Activated naive CD4-positive, alpha-beta T cell (primary cell): ENCODE data around the gene TATDN3.
"Not testable (repeated sequence)": the region's sequence is repeated elsewhere in the genome, so short reads cannot be mapped to it uniquely, and the experiment has no call there.

Experiments used
- DNase-seq, 4 experiments: peaks; one replicate each; lab custom pipeline; 2025; lab: John Stamatoyannopoulos, UW

Gene TATDN3

DNA sequence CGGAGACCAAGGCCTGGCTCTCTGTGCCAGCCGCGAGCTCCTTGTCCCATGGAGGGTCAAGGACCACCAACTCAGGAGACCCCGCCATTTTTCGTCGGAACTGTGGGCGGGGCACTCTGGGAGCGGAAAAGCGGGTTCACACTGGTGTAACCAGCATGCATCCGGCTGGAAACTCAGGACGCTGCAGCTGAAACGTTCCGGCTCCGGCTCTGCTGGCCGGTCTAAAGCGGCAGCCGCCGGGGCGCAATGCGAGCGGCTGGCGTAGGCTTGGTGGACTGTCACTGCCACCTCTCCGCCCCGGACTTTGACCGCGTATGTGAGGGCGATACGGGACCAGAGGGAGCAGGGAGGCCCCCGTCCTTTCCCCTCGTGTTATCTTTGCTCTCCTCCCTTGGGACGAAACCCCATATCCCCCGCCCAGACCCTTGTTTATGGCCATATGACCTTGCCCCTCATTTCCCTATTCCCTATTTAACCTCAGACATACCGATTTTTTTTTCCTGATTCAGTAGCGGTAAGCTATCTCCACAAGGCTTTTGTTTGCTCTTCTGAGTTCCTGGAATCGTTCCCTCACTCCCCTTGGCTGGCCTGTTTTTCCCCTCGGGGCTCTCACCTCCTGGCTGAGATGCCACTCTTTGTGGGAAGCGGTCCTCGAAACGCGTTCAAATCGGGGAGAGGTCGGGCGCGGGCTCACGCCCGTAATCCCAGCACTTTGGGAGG lies at the start of gene TATDN3, which contains the start of gene NSL1:
TSS of gene TATDN3 (plus strand) at position 219 of the 720 bp plus-strand sequence. CDS start at position 247, 28 bp downstream.
TSS of gene NSL1 (minus strand) at position 102 of the 720 bp plus-strand sequence. CDS start at position 88, 14 bp downstream.
- DNase-seq, result peak; percentile 91 to 96 (median 94)

DNA sequence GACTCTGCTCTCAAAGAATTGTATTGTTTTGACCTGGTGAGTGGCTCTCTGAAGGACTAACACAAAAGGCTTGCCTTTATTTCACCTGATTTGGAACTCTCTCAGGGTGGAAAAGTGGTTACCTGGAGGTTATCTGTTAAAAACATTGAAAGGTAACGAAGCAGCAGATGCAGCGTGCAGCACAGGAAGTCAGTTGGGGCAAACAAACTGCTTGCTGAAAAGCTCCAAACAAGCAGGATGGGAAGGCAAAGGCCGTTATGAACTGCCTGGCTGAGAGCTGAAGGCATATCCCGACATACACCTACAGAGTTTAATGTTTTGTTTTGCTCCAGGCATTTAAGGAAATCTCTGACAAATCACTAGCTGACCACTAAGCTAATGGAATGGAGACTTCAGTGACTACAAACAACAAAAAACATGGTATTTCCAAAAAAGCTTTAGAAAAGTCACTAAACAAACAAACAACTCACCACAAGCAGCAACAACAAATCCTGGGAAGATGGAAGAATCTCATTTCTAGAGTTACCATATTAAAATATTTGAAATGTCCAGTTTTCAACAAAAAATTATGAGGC lies 47.7 kb upstream of the TATDN3 start:
- DNase-seq, result no peak

- DNase-seq, result no peak
These were observed 46.4 kb upstream of the TATDN3 start for GRCh38 chr1:212745303-212745702.

GRCh38 chr1:212746546-212746945 lies 45.1 kb upstream of the TATDN3 start:
- no peak for DNase-seq

- DNase-seq, result no peak
These were observed 41.7 kb upstream of the TATDN3 start for GRCh38 chr1:212749821-212750535.

GRCh38 chr1:212752252-212752933 lies 39.3 kb upstream of the TATDN3 start:
- DNase-seq, result no peak

DNA sequence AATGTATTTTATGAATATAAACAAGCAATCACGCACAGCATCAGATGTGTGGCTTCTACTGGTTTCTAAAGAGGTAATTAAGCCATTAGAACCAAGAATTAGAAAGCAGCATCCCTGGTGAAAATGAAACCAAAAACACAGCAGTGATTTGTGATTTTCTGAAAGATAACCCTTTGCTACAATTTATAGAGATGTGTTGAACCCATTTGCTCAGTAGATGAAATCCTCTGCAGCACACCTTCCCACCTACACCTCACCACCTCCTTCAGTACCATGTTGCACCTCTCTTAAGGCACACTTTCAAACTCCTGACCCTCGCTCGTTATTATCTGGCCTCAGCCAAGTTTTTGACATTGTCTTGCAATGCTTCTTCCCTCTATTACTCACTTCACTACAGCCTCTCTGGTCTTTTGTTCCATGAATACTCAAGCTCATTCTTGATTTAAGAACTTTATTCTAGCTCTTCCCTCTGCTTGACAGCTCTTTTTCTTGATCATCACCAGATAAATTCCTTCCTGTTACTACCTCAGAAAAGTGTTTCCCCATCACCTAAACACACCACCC lies 38.7 kb upstream of the TATDN3 start:
- no peak for DNase-seq

DNA sequence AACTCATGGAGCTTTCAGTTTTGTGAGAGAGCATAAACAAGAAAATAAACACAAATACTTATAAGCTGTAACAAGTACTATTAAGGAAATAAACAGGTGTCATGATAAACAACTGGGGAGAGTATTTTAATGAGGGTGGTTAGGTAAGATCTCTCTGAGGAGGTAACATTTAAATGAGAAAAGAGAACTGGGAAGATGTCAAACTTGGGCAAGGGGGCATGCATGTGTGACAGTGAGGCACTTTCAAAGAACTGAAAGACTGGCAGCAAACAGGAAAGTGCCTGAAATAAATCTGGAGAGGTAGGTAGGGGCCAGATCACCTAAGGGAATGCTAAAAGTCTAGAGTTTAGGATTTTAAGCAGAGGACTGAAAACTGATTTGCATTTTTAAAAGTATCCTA lies 37.9 kb upstream of the TATDN3 start:
- DNase-seq, result no peak

GRCh38 chr1:212754193-212754592 lies 37.5 kb upstream of the TATDN3 start:
- no peak for DNase-seq

- DNase-seq, result no peak
These were observed 37.0 kb upstream of the TATDN3 start for GRCh38 chr1:212754680-212755079.

GRCh38 chr1:212759683-212760082 lies 32.0 kb upstream of the TATDN3 start:
- no peak for DNase-seq

DNA sequence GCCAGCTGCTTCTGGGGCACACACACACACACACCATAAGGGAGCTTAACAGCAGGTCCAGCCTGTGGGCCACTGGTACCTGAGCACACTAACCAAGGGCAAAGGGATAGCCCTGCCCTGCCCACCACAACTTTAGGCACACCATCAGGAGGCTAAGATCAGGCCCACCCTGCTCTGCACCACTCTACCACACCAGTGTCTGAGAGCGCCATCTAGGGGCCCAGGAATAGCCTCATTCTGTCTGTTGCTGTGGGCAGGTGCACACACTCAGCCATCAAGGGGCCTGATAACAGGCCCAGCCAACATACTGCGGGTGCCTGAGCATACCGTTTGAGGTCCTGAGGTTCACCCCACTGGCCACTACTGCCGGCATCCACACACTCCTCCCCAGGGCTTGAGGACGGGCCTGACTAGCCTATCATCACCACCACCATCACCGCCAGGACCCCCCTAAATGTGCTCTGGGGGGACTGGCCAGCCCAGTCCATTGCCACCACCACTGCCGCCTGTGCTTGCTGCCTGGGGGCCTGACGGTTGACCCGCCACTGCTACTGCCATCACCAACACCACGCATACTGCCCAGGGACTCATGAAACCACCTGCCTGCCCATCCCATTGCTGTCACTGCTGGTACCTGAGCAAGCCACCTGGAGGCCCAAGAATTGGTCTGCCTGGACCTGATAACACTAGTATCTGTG lies 31.4 kb upstream of the TATDN3 start:
- peak in 2 of 4 experiments; percentile 7 to 28 for DNase-seq

GRCh38 chr1:212762234-212762633 lies 29.5 kb upstream of the TATDN3 start:
- no peak for DNase-seq

- no peak for DNase-seq
These were observed 28.9 kb upstream of the TATDN3 start for GRCh38 chr1:212762839-212763238.

- DNase-seq, result not testable (repeated sequence)
These were observed 26.9 kb upstream of the TATDN3 start for GRCh38 chr1:212764718-212765281.

DNA sequence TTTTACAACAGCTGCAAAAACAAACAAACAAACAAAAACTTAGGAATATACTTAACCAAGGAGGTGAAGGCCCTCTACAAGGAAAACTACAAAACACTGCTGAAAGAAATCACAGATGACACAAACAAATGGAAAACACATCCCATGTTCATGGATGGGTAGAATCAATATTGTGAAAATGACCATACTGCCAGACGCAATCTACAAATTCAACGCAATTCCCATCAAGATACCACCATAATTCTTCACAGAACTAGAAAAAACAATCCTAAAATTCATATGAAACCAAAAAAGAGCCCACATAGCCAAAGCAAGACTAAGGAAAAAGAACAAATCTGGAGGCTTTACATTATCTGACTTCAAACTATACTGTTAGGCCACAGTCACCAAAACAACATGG lies 24.9 kb upstream of the TATDN3 start:
- DNase-seq, result not testable (repeated sequence)

DNA sequence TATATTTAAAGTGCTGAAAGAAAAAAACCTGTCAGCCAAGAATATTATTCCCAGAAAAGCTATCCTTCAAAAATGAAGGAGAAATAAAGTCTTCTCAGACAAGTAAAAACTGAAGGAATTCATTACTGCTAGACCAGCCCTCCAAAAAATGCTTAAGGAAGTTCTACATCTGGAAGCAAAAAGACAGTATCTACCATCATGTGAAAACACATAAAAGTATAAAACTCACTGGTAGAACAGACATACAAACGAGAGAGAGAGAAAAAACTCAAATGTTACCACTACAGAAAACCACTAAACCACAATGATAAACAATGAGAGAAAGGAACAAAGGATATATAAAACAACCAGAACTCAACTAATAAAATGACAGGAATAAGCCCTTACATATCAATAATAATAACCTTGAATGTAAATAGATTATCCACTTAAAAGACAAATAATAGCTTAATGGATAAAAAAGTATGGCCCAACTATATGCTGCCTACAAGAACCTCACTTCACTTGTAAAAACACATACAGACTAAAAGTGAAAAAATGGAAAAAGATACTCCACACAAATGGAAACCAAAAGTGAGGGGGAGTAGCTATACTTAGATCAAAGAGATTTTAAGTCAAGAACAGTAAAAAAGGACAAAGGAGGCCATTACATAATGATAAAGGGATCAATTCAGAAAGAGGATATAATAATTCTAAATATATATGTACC lies 22.1 kb upstream of the TATDN3 start:
- DNase-seq, result no peak

DNA sequence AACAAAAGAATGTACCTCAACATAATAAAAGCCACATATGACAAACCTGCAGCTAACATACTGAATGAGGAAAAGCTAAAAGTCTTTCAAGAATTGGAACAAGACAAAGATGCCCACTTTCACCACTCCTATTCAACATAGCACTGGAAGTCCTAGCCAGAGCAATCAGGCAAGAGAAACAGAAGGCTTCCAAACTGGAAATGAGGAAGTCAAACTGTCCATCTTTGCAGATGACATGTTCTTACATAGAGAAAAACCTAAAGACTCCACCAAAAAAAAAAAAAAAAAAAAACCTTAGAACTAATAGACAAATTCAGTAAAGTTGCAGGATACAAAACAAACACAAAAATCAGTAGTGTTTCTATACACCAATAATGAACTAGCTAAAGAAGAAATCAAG lies 20.4 kb upstream of the TATDN3 start:
- DNase-seq, result no peak

GRCh38 chr1:212773011-212773410 lies 18.7 kb upstream of the TATDN3 start:
- DNase-seq, result no peak

DNA sequence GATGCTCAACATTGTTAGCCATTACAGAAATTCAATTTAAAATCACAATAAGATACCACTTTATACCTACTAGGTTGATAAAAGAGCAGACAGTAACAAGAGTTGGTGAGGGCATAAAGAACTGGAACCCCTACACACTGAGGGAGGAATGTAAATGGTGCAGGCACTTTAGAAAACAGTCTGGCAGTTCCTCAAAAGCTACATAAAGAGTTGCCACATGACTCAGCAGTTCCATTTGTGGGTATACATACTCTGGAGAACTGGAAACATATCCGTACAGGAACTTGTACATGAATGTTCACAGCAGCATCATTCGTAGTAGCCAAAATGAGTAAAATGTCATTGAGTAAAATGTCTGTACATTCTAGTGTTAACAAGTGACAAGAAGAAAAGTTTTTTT lies 17.1 kb upstream of the TATDN3 start:
- no peak for DNase-seq
